ENCODE results near the gene GAS7. TPM values are rescaled to one million over a fixed set of nuclear protein-coding genes. Genes with fewer than 3 reads are reported as not detected.

GAS7 gene
- total RNA-seq, 1 donor from 2014 or later: 0.26 TPM

DNA sequence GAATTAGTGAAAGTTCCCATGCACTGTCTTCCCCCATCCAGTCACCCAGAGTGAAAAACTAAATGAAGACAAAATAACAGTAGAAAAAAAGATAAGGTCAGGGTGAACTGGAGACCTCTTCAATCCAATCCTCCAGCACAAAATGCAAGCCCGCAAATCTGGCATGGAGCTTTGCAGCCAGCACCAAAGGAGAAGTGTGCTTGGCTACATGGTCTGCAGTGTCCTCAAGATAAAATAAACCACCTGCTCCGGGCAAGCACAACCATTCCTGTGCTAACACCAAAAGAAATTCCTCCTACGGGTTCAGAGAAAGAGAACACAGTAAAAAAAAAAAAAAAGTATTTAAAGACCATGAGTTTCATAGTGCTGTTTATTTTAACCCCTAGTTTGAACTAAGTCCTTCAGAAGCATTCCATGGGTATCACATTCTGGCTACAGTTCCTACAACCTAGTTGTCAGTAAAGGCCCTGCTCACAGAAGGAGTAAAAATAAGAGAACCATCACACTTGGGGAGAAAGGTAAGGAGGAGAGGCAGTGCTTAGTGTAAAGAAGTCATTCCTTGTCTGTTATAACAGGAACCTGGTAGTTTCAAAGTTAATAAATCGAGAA is 109.1 kb downstream of the GAS7 start:
- H3K4me1 Mint-ChIP-seq: no peaks in the 10 kb centered on the region
- no peaks in the 10 kb centered on the region for H3K27me3 Mint-ChIP-seq
- H3K9me3 Mint-ChIP-seq: no peaks in the 10 kb centered on the region
- intact Hi-C loops (cut with micrococcal nuclease): no loop called here
- DNase-seq: no peak
- no peaks in the 10 kb centered on the region for H3K36me3 Mint-ChIP-seq (ENCODE audit: low read depth)
- H3K4me3 Mint-ChIP-seq: no peak overlapping the region
- H3K27ac Mint-ChIP-seq: no peak overlapping the region

DNA sequence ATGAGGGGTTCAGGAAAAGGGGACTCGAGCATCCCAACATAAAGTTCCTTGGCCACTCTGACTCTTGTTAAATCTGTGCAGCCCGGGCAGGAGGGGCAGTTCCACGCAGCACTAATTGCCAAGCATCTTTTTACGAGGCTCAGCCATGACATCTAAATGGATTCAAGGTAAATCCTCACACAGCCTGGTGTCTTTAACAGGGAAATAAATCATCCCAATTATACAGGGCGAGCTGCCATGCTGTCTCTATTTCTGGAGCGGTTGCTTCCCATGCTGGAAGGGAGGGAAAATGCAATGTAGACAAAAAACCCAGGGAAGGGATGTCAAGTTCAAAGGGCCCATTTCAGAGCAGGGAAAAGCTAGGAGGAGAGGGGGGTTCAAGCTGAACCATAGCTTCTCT is 110.0 kb downstream of the GAS7 start:
- H3K4me3 Mint-ChIP-seq: no peak overlapping the region
- H3K9me3 Mint-ChIP-seq: no peaks in the 10 kb centered on the region
- no peak for DNase-seq

GRCh38 chr17:10087355-10087754 is 111.1 kb downstream of the GAS7 start:
- Mint-ChIP-seq H3K27ac (no peak overlapping the region), H3K27me3 (no peaks in the 10 kb centered on the region), H3K9me3 (peaks cover 4% of the 10 kb centered on the region), H3K4me3 (no peak overlapping the region), H3K36me3 (ENCODE audit: low read depth) (no peaks in the 10 kb centered on the region), H3K4me1 (no peaks in the 10 kb centered on the region)
- DNase-seq: no peak
- intact Hi-C loops (cut with micrococcal nuclease): no loop called here

More for the DNA sequence above, 110.0 kb downstream of the GAS7 start:
- Mint-ChIP-seq H3K27me3 (no peaks in the 10 kb centered on the region), H3K36me3 (ENCODE audit: low read depth) (no peaks in the 10 kb centered on the region), H3K27ac (no peak overlapping the region), H3K4me1 (no peaks in the 10 kb centered on the region)
- intact Hi-C loops (cut with micrococcal nuclease): no loop called here

DNA sequence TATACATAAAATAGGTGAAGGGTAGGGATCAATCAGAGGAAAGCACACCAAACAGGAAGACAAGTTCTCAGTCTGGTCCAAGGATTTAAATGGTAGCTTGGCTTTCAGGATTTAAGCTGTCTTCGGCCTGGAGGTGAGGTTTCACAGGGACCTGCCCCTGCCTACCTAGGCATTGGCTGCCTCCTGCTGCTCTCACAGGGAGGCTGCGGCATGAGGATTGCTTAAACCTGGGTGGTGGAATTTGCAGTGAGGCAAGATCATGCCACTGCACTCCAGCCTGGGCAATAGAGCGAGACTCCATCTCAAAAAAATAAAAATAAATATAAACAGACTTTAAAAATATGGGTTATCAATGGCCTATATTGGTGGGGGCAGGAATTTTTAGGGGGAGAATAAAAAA is 114.5 kb downstream of the GAS7 start:
- H3K4me1 Mint-ChIP-seq: no peaks in the 10 kb centered on the region
- DNase-seq: no peak
- intact Hi-C loops (cut with micrococcal nuclease): no loop called here
- no peaks in the 10 kb centered on the region for H3K27me3 Mint-ChIP-seq
- H3K27ac Mint-ChIP-seq: no peak overlapping the region
- peaks cover 10% of the 10 kb centered on the region for H3K9me3 Mint-ChIP-seq
- no peak overlapping the region for H3K4me3 Mint-ChIP-seq
- H3K36me3 Mint-ChIP-seq (ENCODE audit: low read depth): no peaks in the 10 kb centered on the region

- no peak for DNase-seq
- no peaks in the 10 kb centered on the region for H3K27me3 Mint-ChIP-seq
- H3K27ac Mint-ChIP-seq: no peak overlapping the region
- peaks cover 11% of the 10 kb centered on the region for H3K9me3 Mint-ChIP-seq
- H3K36me3 Mint-ChIP-seq (ENCODE audit: low read depth): no peaks in the 10 kb centered on the region
- no peaks in the 10 kb centered on the region for H3K4me1 Mint-ChIP-seq
- intact Hi-C loops (cut with micrococcal nuclease): no loop called here
- no peak overlapping the region for H3K4me3 Mint-ChIP-seq
These were observed 115.6 kb downstream of the GAS7 start for GRCh38 chr17:10082795-10083194.

DNA sequence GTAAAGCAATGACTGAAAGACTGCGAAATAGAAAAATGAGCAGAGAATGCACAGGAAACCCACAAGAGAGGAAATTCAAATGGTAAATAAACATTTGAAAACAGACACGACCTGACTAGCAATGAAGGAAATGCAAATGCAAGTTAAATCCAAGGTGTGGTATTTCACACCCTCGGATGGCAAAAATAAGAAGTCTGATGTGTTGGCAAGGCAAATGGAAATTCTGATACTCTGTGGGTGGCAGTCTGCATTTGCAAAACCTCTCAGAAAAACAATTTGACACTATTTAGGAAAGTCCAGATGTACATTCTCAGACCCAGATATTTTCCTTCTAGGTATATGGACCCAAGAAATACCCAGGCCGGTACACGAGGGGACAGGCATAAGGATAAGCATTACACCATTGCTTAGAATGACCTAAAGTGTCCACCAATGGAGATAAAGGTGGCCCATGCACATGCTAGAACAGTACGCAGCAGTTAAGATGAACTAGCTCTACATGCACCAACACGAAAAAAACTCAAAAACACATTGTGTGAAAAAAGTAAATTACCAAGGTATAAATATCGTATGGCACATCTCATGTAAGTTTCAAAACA is 116.7 kb downstream of the GAS7 start:
- intact Hi-C loops (cut with micrococcal nuclease): no loop called here
- Mint-ChIP-seq H3K4me1 (no peaks in the 10 kb centered on the region), H3K9me3 (peaks cover 15% of the 10 kb centered on the region), H3K27me3 (no peaks in the 10 kb centered on the region), H3K27ac (no peak overlapping the region), H3K4me3 (no peak overlapping the region), H3K36me3 (ENCODE audit: low read depth) (no peaks in the 10 kb centered on the region)
- DNase-seq: no peak

DNA sequence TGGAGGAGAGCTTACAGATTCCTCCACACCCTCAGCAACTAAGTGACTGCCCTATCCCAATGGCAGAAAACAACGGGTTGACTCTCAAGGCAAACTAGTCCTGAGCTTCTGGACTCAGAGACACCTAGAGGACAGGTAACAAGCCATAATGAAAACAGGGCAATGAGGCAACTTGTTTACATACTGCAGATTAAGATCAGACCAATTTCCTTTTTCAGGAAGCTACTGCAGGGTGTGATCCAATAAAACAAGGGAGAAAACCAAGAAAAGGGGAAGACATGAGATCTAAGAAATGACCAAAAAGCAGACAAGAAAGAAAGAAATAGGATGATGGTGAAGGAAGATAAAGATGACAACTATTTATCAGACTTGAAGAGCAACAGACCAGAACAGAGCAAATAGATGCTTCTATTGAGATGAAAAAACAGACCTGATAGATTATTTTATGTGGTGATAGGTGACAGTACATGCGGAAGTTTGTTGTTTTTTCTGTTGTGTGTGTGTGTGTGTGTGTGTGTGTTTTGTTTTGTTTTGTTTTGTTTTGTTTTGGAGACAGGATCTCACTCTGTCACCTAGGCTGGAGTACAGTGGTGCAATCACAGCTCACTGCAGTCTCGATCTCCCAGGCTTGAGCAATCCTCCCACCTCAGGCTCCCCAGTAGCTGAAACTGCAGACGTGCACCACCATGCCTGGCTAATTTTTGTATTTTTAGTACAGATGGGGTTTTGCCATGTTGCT is 120.7 kb downstream of the GAS7 start:
- H3K27me3 Mint-ChIP-seq: no peaks in the 10 kb centered on the region
- no peaks in the 10 kb centered on the region for H3K36me3 Mint-ChIP-seq (ENCODE audit: low read depth)
- DNase-seq: no peak
- H3K27ac Mint-ChIP-seq: no peak overlapping the region
- intact Hi-C loops (cut with micrococcal nuclease): no loop called here
- peaks cover 13% of the 10 kb centered on the region for H3K9me3 Mint-ChIP-seq
- no peak overlapping the region for H3K4me3 Mint-ChIP-seq
- H3K4me1 Mint-ChIP-seq: no peaks in the 10 kb centered on the region

- Mint-ChIP-seq H3K27ac (no peak overlapping the region), H3K4me3 (no peak overlapping the region), H3K4me1 (no peaks in the 10 kb centered on the region), H3K27me3 (no peaks in the 10 kb centered on the region), H3K36me3 (ENCODE audit: low read depth) (no peaks in the 10 kb centered on the region), H3K9me3 (peaks cover 11% of the 10 kb centered on the region)
- intact Hi-C loops (cut with micrococcal nuclease): no loop called here
- DNase-seq: no peak
These were observed 122.5 kb downstream of the GAS7 start for GRCh38 chr17:10075919-10076318.

- Mint-ChIP-seq H3K27me3 (no peaks in the 10 kb centered on the region), H3K9me3 (peaks cover 5% of the 10 kb centered on the region), H3K4me3 (no peak overlapping the region), H3K4me1 (no peaks in the 10 kb centered on the region), H3K27ac (no peak overlapping the region), H3K36me3 (ENCODE audit: low read depth) (no peaks in the 10 kb centered on the region)
- intact Hi-C loops (cut with micrococcal nuclease): no loop called here
- DNase-seq: no peak
These were observed 124.5 kb downstream of the GAS7 start for GRCh38 chr17:10073941-10074340.

DNA sequence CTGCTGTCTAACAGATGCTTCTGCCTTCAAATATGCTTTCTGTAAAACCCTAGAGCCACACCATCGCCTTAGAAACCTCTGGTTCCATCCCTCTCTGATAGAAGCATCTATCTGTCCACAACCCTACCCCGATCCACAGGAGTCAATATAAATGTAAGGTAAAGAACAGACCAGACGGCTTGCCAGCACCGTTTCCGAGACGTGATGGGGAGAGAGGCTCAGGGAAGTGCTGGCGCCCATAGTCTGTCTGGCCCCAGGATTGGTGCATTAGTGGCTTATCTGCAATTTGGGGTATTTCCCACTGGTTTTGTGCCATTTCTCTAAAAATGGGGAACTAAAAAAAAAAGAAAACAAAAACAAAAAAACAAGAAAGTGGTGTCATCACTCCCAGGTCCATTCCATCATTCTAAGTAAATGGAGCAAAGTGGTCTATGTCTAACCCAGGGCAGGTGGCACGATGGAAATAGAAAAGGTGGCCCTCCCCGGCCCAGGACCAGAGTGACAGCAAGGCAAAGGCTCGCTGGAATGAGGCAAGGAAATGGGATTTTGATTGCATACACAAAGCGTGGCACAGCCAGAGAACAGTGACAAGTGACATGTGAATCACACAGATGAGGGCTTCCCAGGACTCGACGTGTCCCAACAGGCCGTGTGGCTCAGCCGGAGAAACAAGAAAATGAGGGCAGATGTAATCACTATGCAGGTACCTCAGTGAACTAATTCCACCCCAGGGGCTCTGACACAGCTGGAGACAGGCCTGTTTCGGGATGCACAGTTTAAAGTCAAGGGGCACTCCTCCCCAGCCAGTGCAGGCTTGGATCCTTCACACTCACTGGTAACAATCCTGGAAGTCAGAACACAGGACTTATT is 125.6 kb downstream of the GAS7 start:
- H3K36me3 Mint-ChIP-seq (ENCODE audit: low read depth): no peaks in the 10 kb centered on the region
- H3K4me3 Mint-ChIP-seq: no peak overlapping the region
- no peak for DNase-seq
- H3K9me3 Mint-ChIP-seq: peaks cover 4% of the 10 kb centered on the region
- intact Hi-C loops (cut with micrococcal nuclease): no loop called here
- no peaks in the 10 kb centered on the region for H3K27me3 Mint-ChIP-seq
- no peak overlapping the region for H3K27ac Mint-ChIP-seq
- H3K4me1 Mint-ChIP-seq: no peaks in the 10 kb centered on the region

DNA sequence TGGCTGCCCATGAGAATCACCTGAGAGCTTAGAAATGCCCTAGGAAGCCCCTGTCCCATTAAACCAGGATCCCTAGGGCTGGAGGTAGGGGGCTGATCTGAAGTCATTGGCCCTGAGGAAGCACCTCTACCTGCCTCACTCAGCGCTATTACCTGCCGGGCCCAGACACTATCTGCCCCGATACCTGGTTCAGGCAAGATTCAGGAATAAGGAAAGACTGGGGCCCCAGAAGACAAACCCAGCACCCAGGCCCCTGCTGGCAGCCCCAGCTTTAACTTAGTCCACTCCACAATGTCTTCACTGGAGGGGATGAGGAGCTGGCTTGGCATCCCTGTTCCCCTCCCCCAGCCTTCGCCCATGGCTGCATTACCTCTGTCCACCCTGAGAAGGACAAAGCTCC is 126.3 kb downstream of the GAS7 start:
- no peak overlapping the region for H3K4me3 Mint-ChIP-seq
- H3K27me3 Mint-ChIP-seq: no peaks in the 10 kb centered on the region
- H3K27ac Mint-ChIP-seq: no peak overlapping the region
- no peaks in the 10 kb centered on the region for H3K36me3 Mint-ChIP-seq (ENCODE audit: low read depth)
- intact Hi-C loops (cut with micrococcal nuclease): no loop called here
- no peaks in the 10 kb centered on the region for H3K4me1 Mint-ChIP-seq
- no peak for DNase-seq
- H3K9me3 Mint-ChIP-seq: no peaks in the 10 kb centered on the region

DNA sequence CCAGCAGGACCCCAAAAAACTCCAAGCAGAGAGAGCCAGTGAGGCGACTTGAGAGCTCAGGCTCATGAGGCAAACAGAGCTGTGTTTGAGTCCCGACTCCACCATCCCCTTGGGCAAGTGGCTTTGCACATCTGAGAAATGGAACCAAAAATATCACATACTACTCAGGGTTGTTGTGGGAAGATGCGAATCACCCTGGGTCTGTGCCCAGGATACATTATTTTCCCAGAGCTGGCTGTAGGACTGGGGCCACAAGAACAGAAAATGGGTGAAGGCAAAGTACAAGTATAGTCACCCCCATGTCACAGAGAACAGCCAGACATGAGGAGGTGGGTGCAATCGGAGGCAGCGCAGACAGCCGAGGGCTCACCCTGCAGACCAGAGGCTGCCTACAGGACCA is 127.3 kb downstream of the GAS7 start:
- no peak overlapping the region for H3K4me3 Mint-ChIP-seq
- DNase-seq: no peak
- no peaks in the 10 kb centered on the region for H3K4me1 Mint-ChIP-seq
- H3K9me3 Mint-ChIP-seq: no peaks in the 10 kb centered on the region
- no peaks in the 10 kb centered on the region for H3K27me3 Mint-ChIP-seq
- intact Hi-C loops (cut with micrococcal nuclease): no loop called here
- no peaks in the 10 kb centered on the region for H3K36me3 Mint-ChIP-seq (ENCODE audit: low read depth)
- no peak overlapping the region for H3K27ac Mint-ChIP-seq

DNA sequence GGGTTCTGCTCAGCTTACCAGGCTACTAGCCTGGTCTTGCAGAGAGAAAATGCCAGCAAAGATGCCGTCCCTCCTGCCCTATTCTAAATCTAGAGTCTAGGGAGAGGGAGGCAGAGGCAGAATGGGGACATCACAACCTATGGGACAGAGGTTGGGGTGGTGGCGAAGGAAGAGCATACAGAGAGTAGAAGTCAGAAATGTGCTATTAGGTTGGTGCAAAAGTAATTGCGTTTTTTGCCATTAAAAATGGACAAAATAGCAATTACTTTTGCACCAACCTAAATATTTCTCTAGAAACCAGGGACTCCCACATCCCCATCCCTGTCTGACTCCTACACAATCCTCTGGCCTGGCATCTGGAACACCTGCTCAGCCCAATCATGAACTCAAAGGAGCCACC is 127.7 kb downstream of the GAS7 start:
- Mint-ChIP-seq H3K4me3 (no peak overlapping the region), H3K36me3 (ENCODE audit: low read depth) (no peaks in the 10 kb centered on the region), H3K27me3 (no peaks in the 10 kb centered on the region), H3K9me3 (no peaks in the 10 kb centered on the region), H3K27ac (no peak overlapping the region), H3K4me1 (no peaks in the 10 kb centered on the region)
- intact Hi-C loops (cut with micrococcal nuclease): no loop called here
- no peak for DNase-seq

DNA sequence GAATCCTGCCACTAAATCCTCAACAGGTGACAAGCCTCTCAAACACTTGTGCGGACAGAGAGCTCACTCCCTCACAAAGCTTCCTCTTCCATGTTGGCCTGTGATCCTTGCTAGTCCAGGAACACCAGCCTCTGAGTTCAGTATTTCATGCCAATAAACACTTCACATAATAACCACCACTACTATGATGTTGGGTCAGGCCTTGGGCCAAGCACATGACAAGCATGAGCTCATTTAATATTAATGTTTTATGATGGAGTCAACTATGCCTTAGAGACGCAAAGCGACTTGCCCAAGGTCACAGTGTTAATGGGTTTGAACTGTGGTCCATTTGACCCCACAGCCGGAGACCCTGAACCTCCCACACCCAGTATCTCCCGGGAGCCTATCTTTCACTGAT is 129.1 kb downstream of the GAS7 start:
- no peak overlapping the region for H3K27ac Mint-ChIP-seq
- intact Hi-C loops (cut with micrococcal nuclease): no loop called here
- no peaks in the 10 kb centered on the region for H3K27me3 Mint-ChIP-seq
- H3K36me3 Mint-ChIP-seq (ENCODE audit: low read depth): no peaks in the 10 kb centered on the region
- no peak overlapping the region for H3K4me3 Mint-ChIP-seq
- no peaks in the 10 kb centered on the region for H3K4me1 Mint-ChIP-seq
- DNase-seq: no peak
- no peaks in the 10 kb centered on the region for H3K9me3 Mint-ChIP-seq
